C4-2B (cell line): ENCODE results near the gene CA14.

ENCODE experiments used
- CTCF ChIP-seq: fragments of 450-650 bp; conservative IDR thresholded peaks from 2 replicates; pipeline ENCODE4 v1.5.1; 2017; ENCODE audit warnings: mild to moderate bottlenecking
- ZFX ChIP-seq: fragments of 450-650 bp; IDR thresholded peaks from 2 replicates; pipeline ENCODE4 v1.6.1; 2017

- TF ChIP-seq CTCF (no peak), ZFX (no peak; the same call in 1 of the 2 replicates)
Observed at GRCh38 chr1:150268340-150268704, 10.7 kb downstream of the CA14 start.
